Neural progenitor cell (in vitro differentiated cells): ENCODE data around the gene CC2D2B. TPM values are rescaled to one million over a fixed set of nuclear protein-coding genes. Genes with fewer than 3 reads are reported as not detected.
A peak's percentile ranks its signal among the peaks of the same experiment; 100 is the strongest.
"Not testable (repeated sequence)": the region's sequence is repeated elsewhere in the genome, so short reads cannot be mapped to it uniquely, and the experiment has no call there.

Experiments used
- DNase-seq: peaks from one replicate; pipeline ENCODE4 v3.0.0-alpha.2; 2016; ENCODE audit warnings: low spot score
- H2AFZ ChIP-seq: fragments of 200-600 bp; sonication (generic); replicated peaks from 2 replicates; pipeline ENCODE4 v1.6.1; 2016; ENCODE audit warnings: antibody characterized with exemption
- H3F3A ChIP-seq: fragments of 200-600 bp; sonication (generic); 2 replicates; pipeline ENCODE4 v1.6.1; 2016; ENCODE audit warnings: antibody characterized with exemption, low read depth
- H3K27ac ChIP-seq: fragments of 200-600 bp; sonication (generic); 2 replicates; pipeline ENCODE4 v1.5.1; 2016; ENCODE audit warnings: mild to moderate bottlenecking
- H3K27me3 ChIP-seq: fragments of 200-600 bp; sonication (generic); 2 replicates; pipeline ENCODE4 v1.6.1; 2016; ENCODE audit warnings: mild to moderate bottlenecking, moderate library complexity
- H3K36me3 ChIP-seq: fragments of 200-600 bp; sonication (generic); 2 replicates; pipeline ENCODE4 v1.5.1; 2016
- H3K4me1 ChIP-seq: fragments of 200-600 bp; sonication (generic); 2 replicates; pipeline ENCODE4 v1.6.1; 2016; ENCODE audit warnings: mixed run types
- H3K4me2 ChIP-seq: fragments of 200-600 bp; sonication (generic); 2 replicates; pipeline ENCODE4 v1.6.1; 2016
- H3K4me3 ChIP-seq: fragments of 200-600 bp; sonication (generic); 2 replicates; pipeline ENCODE4 v1.5.1; 2016
- H3K79me2 ChIP-seq: fragments of 200-600 bp; sonication (generic); 2 replicates; pipeline ENCODE4 v1.6.1; 2016; ENCODE audit warnings: low read depth
- H3K9ac ChIP-seq: fragments of 200-600 bp; sonication (generic); 2 replicates; pipeline ENCODE4 v1.6.1; 2016
- H3K9me3 ChIP-seq: fragments of 200-600 bp; sonication (generic); 2 replicates; pipeline ENCODE4 v1.5.1; 2016; ENCODE audit warnings: low read depth
- H4K20me1 ChIP-seq: fragments of 200-600 bp; sonication (generic); 2 replicates; pipeline ENCODE4 v1.6.1; 2016; ENCODE audit warnings: low read depth
- H3K27ac Mint-ChIP-seq: 3 replicates; pipeline ENCODE4 v1.8.0; 2021; ENCODE audit warnings: mixed read lengths
- H3K27me3 Mint-ChIP-seq: 2 replicates; pipeline ENCODE4 v1.8.0; 2022; ENCODE audit warnings: low read depth, mild to moderate bottlenecking, inconsistent platforms, moderate library complexity, mixed read lengths; ENCODE audit not compliant: insufficient read depth
- H3K36me3 Mint-ChIP-seq: 3 replicates; pipeline ENCODE4 v1.8.0; 2021; ENCODE audit warnings: mixed read lengths
- H3K4me1 Mint-ChIP-seq: 3 replicates; pipeline ENCODE4 v1.8.0; 2021; ENCODE audit warnings: mixed read lengths
- H3K4me3 Mint-ChIP-seq: 3 replicates; pipeline ENCODE4 v1.8.0; 2021; ENCODE audit warnings: mild to moderate bottlenecking, moderate library complexity, mixed read lengths
- H3K9me3 Mint-ChIP-seq: 3 replicates; pipeline ENCODE4 v1.8.0; 2020; ENCODE audit warnings: mixed read lengths
- EZH2 ChIP-seq: fragments of 200-600 bp; sonication (generic); IDR thresholded peaks from 2 replicates; pipeline ENCODE4 v1.6.1; 2017; ENCODE audit warnings: antibody characterized with exemption, mild to moderate bottlenecking, moderate library complexity
- EZH2phosphoT487 ChIP-seq: fragments of 200-600 bp; sonication (generic); IDR thresholded peaks from 2 replicates; pipeline ENCODE4 v1.6.1; 2017; ENCODE audit warnings: antibody characterized with exemption
- total RNA-seq: library from RNA; depleted of rRNA; stranded (reverse); fragments of >200 nt; gene quantifications from 2 replicates; pipeline ENCODE4 v1.2.3, GENCODE V29; 2015; ENCODE audit warnings: low replicate concordance
- TF ChIP-seq, protein P1 (sequence below): fragments of 200-600 bp; sonication (generic); IDR thresholded peaks from 2 replicates; pipeline ENCODE4 v1.5.1; 2017; ENCODE audit warnings: antibody characterized with exemption, mild to moderate bottlenecking

Gene CC2D2B
- total RNA-seq, 1 donor from 2014 or later = 0.37 TPM

DNA sequence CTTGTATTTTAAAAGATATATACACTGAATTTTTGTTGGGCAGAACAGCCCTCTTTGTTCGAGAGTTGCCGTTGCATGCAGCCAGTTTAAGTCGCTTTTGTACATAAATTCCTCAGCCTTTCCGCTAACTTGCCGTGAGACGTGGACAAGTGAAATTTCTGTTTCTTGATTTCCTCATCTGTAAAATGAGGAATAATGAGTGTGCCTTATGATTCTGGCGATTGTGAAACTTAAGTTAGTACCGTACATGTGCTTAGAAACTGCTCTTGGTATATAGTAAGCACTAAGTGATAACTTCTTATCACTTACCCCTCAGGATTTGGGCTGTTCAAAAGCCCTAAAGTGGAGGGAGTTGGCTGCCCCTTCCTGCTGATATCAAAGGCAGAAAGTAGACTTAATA, 137.0 kb downstream of the CC2D2B start:
- DNase-seq = peak; percentile 31
- Mint-ChIP-seq H3K4me1 (peaks cover 32% of the 10 kb centered on the region), H3K9me3 (no peaks in the 10 kb centered on the region), H3K27me3 (peaks cover 2% of the 10 kb centered on the region), H3K36me3 (peaks cover 24% of the 10 kb centered on the region), H3K4me3 (peak overlapping the region; percentile 95), H3K27ac (peak overlapping the region; percentile 88)
- Histone ChIP-seq H3K9me3 (no peaks in the 10 kb centered on the region), H3F3A (peaks cover 13% of the 10 kb centered on the region), H3K9ac (peak overlapping the region; percentile 90), H3K36me3 (no peaks in the 10 kb centered on the region), H3K4me2 (peak overlapping the region; percentile 87), H4K20me1 (peaks cover 54% of the 10 kb centered on the region), H3K27me3 (peaks cover 11% of the 10 kb centered on the region), H3K4me1 (peaks cover 13% of the 10 kb centered on the region), H3K27ac (no peak overlapping the region), H3K4me3 (peak overlapping the region; percentile 89), H2AFZ (no peak overlapping the region), H3K79me2 (peaks cover 63% of the 10 kb centered on the region)
- TF ChIP-seq, protein P1, sequence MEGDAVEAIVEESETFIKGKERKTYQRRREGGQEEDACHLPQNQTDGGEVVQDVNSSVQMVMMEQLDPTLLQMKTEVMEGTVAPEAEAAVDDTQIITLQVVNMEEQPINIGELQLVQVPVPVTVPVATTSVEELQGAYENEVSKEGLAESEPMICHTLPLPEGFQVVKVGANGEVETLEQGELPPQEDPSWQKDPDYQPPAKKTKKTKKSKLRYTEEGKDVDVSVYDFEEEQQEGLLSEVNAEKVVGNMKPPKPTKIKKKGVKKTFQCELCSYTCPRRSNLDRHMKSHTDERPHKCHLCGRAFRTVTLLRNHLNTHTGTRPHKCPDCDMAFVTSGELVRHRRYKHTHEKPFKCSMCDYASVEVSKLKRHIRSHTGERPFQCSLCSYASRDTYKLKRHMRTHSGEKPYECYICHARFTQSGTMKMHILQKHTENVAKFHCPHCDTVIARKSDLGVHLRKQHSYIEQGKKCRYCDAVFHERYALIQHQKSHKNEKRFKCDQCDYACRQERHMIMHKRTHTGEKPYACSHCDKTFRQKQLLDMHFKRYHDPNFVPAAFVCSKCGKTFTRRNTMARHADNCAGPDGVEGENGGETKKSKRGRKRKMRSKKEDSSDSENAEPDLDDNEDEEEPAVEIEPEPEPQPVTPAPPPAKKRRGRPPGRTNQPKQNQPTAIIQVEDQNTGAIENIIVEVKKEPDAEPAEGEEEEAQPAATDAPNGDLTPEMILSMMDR = no peak
- no peak for TF ChIP-seq EZH2phosphoT487
- no peak for TF ChIP-seq EZH2

DNA sequence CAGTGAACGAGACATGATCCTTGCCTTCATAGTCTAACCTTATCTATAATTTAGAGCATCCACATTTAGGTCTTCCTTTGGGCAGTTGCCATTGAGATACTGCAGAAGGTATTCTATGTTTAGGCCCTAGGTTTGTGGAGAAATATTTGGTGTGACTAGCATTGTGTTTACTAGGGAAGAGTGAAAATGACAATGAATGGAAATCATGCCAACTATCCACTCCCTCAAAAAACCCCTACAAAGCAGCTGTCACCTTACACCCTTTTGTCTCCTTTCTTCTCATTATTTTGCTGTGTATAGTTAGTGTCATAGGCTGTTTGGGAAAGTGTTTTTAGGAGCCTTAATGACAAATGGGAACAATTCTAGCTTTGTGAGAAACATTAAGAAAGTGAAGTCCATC, 138.8 kb downstream of the CC2D2B start:
- Mint-ChIP-seq H3K4me3 (peak overlapping the region; percentile 21), H3K27me3 (no peaks in the 10 kb centered on the region), H3K36me3 (peaks cover 33% of the 10 kb centered on the region), H3K27ac (no peak overlapping the region), H3K4me1 (peaks cover 32% of the 10 kb centered on the region), H3K9me3 (no peaks in the 10 kb centered on the region)
- peaks cover 73% of the 10 kb centered on the region for H4K20me1 ChIP-seq
- H3K79me2 ChIP-seq = peaks cover 81% of the 10 kb centered on the region
- peaks cover 11% of the 10 kb centered on the region for H3K27me3 ChIP-seq
- H3K9ac ChIP-seq = no peak overlapping the region
- H3K27ac ChIP-seq = no peak overlapping the region
- peaks cover 12% of the 10 kb centered on the region for H3K4me1 ChIP-seq
- peak overlapping the region; percentile 87 for H3K4me2 ChIP-seq
- DNase-seq = no peak
- H3F3A ChIP-seq = peaks cover 13% of the 10 kb centered on the region
- no peak for TF ChIP-seq EZH2
- no peak for TF ChIP-seq EZH2phosphoT487
- TF ChIP-seq, protein P1 = no peak
- no peak overlapping the region for H3K4me3 ChIP-seq
- H3K36me3 ChIP-seq = no peaks in the 10 kb centered on the region
- no peak overlapping the region for H2AFZ ChIP-seq
- H3K9me3 ChIP-seq = no peaks in the 10 kb centered on the region

- Histone ChIP-seq H3K27ac (no peak overlapping the region), H3K4me2 (no peak overlapping the region), H4K20me1 (peaks cover 78% of the 10 kb centered on the region), H3K4me1 (peaks cover 12% of the 10 kb centered on the region), H3F3A (peaks cover 10% of the 10 kb centered on the region), H3K79me2 (peaks cover 87% of the 10 kb centered on the region), H3K9me3 (no peaks in the 10 kb centered on the region), H3K36me3 (no peaks in the 10 kb centered on the region), H3K9ac (no peak overlapping the region), H3K4me3 (no peak overlapping the region), H3K27me3 (peaks cover 7% of the 10 kb centered on the region), H2AFZ (no peak overlapping the region)
- no peak for DNase-seq
- Mint-ChIP-seq H3K9me3 (no peaks in the 10 kb centered on the region), H3K27ac (no peak overlapping the region), H3K4me3 (peak overlapping the region; percentile 21), H3K36me3 (peaks cover 36% of the 10 kb centered on the region), H3K27me3 (no peaks in the 10 kb centered on the region), H3K4me1 (peaks cover 32% of the 10 kb centered on the region)
- TF ChIP-seq, protein P1 = peak; percentile 17
- TF ChIP-seq EZH2 (no peak), EZH2phosphoT487 (no peak)
Observed at GRCh38 chr10:96047004-96047649, 139.4 kb downstream of the CC2D2B start.

DNA sequence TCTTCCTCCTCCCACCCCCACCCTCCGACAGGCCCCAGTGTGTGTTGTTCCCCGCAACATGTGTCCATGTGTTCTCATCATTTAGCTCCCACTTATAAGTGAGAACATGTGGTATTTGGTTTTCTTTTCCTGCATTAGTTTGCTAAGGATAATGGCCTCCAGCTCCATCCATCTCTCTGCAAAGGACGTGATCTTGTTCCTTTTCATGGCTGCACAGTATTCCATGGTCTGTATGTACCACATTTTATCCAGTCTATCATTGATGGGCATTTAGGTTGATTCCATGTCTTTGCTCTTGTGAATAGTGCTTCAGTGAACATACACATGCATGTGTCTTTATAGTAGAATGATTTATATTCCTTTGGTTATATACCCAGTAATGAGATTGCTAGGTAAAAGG, 140.2 kb downstream of the CC2D2B start:
- peaks cover 86% of the 10 kb centered on the region for H4K20me1 ChIP-seq
- H3K4me3 Mint-ChIP-seq, DNase-seq, H3K9ac ChIP-seq, H3K9me3 ChIP-seq, H3F3A ChIP-seq, H3K4me3 ChIP-seq, H3K27me3 ChIP-seq, H3K27ac Mint-ChIP-seq, H3K27me3 Mint-ChIP-seq, H3K36me3 ChIP-seq, H3K9me3 Mint-ChIP-seq, H2AFZ ChIP-seq, H3K27ac ChIP-seq, H3K4me2 ChIP-seq: not testable (repeated sequence)
- H3K36me3 Mint-ChIP-seq = peaks cover 42% of the 10 kb centered on the region
- peaks cover 12% of the 10 kb centered on the region for H3K4me1 ChIP-seq
- peaks cover 95% of the 10 kb centered on the region for H3K79me2 ChIP-seq
- peaks cover 27% of the 10 kb centered on the region for H3K4me1 Mint-ChIP-seq
